ENCODE data around the gene ABLIM3.

Gene ABLIM3

GRCh38 chr5:149160291-149160787 lies 19.0 kb downstream of the ABLIM3 start:
- POLR2A ChIA-PET: no interaction called here
- TF ChIP-seq ELF4 (IDR thresholded peaks at IDR 0.05) (no peak), CTBP1 (IDR thresholded peaks at IDR 0.05; ENCODE audit: borderline replicate concordance) (no peak), L3MBTL2 (conservative IDR thresholded peaks at IDR 0.05) (no peak), BHLHE40 (IDR thresholded peaks at IDR 0.05; ENCODE audit: borderline replicate concordance) (no peak), SUZ12 (IDR thresholded peaks at IDR 0.05) (no peak), PKNOX1 (IDR thresholded peaks at IDR 0.05) (no peak), FOXM1 (IDR thresholded peaks at IDR 0.05; ENCODE audit: borderline replicate concordance) (no peak)
- DNase-seq (ENCODE audit: extremely low spot score): no peak
- CTCF ChIA-PET: interaction anchor here (0.9 kb wide), 1 partner anchor 9 kb away, joined by 3 read pairs; no protein-coding TSS in a partner anchor

GRCh38 chr5:149161026-149161687 lies 19.9 kb downstream of the ABLIM3 start:
- ChIA-PET POLR2A (no interaction called here), CTCF (interaction anchor here (0.9 kb wide), 1 partner anchor 9 kb away, joined by 3 read pairs; no protein-coding TSS in a partner anchor)
- no peak for TF ChIP-seq PKNOX1 (IDR thresholded peaks at IDR 0.05)
- no peak for TF ChIP-seq SP1 (IDR thresholded peaks at IDR 0.05)
- no peak for TF ChIP-seq FOXK2 (IDR thresholded peaks at IDR 0.05)
- no peak for TF ChIP-seq LEF1 (IDR thresholded peaks at IDR 0.05; ENCODE audit: borderline replicate concordance)
- TF ChIP-seq NFRKB (IDR thresholded peaks at IDR 0.05): no peak
- no peak for TF ChIP-seq SUZ12 (IDR thresholded peaks at IDR 0.05)
- TF ChIP-seq ZNF384 (IDR thresholded peaks at IDR 0.05): no peak
- no peak for TF ChIP-seq HDGF (IDR thresholded peaks at IDR 0.05; ENCODE audit: borderline replicate concordance)
- no peak for TF ChIP-seq ARNT (IDR thresholded peaks at IDR 0.05)
- no peak for TF ChIP-seq FOXM1 (IDR thresholded peaks at IDR 0.05; ENCODE audit: borderline replicate concordance)
- TF ChIP-seq TARDBP (IDR thresholded peaks at IDR 0.05): no peak
- no peak for TF ChIP-seq CTBP1 (IDR thresholded peaks at IDR 0.05; ENCODE audit: borderline replicate concordance)
- TF ChIP-seq L3MBTL2 (conservative IDR thresholded peaks at IDR 0.05): no peak
- TF ChIP-seq ELF4 (IDR thresholded peaks at IDR 0.05): no peak
- TF ChIP-seq BHLHE40 (IDR thresholded peaks at IDR 0.05; ENCODE audit: borderline replicate concordance): no peak
- DNase-seq (ENCODE audit: extremely low spot score): no peak

- no peak for TF ChIP-seq LEF1 (IDR thresholded peaks at IDR 0.05; ENCODE audit: borderline replicate concordance)
- TF ChIP-seq SP1 (IDR thresholded peaks at IDR 0.05): no peak
- no peak for TF ChIP-seq FOXM1 (IDR thresholded peaks at IDR 0.05; ENCODE audit: borderline replicate concordance)
- no peak for TF ChIP-seq SUZ12 (IDR thresholded peaks at IDR 0.05)
- no peak for TF ChIP-seq ELF4 (IDR thresholded peaks at IDR 0.05)
- POLR2A ChIA-PET: no interaction called here
- CTCF ChIA-PET: no interaction called here
- DNase-seq (ENCODE audit: extremely low spot score): no peak
These were observed 20.6 kb downstream of the ABLIM3 start for GRCh38 chr5:149161850-149162249.

GRCh38 chr5:149162401-149163084 lies 21.2 kb downstream of the ABLIM3 start:
- TF ChIP-seq TARDBP (IDR thresholded peaks at IDR 0.05): no peak
- no peak for TF ChIP-seq PKNOX1 (IDR thresholded peaks at IDR 0.05)
- no peak for TF ChIP-seq SUZ12 (IDR thresholded peaks at IDR 0.05)
- no peak for TF ChIP-seq ELF4 (IDR thresholded peaks at IDR 0.05)
- ChIA-PET CTCF (no interaction called here), POLR2A (no interaction called here)
- DNase-seq (ENCODE audit: extremely low spot score): no peak

GRCh38 chr5:149164731-149165130 lies 23.4 kb downstream of the ABLIM3 start:
- CTCF ChIA-PET: no interaction called here
- POLR2A ChIA-PET: no interaction called here

GRCh38 chr5:149166128-149166527 lies 24.8 kb downstream of the ABLIM3 start:
- DNase-seq (ENCODE audit: extremely low spot score): no peak
- CTCF ChIA-PET: no interaction called here
- POLR2A ChIA-PET: no interaction called here
- TF ChIP-seq L3MBTL2 (conservative IDR thresholded peaks at IDR 0.05) (no peak), FOXK2 (IDR thresholded peaks at IDR 0.05) (no peak), HDGF (IDR thresholded peaks at IDR 0.05; ENCODE audit: borderline replicate concordance) (no peak), ZNF384 (IDR thresholded peaks at IDR 0.05) (no peak), ARNT (IDR thresholded peaks at IDR 0.05) (no peak), FOXA1 (IDR thresholded peaks at IDR 0.05) (no peak), SUZ12 (IDR thresholded peaks at IDR 0.05) (no peak), NFRKB (IDR thresholded peaks at IDR 0.05) (no peak), TARDBP (IDR thresholded peaks at IDR 0.05) (no peak), BHLHE40 (IDR thresholded peaks at IDR 0.05; ENCODE audit: borderline replicate concordance) (no peak), LEF1 (IDR thresholded peaks at IDR 0.05; ENCODE audit: borderline replicate concordance) (no peak), CTBP1 (IDR thresholded peaks at IDR 0.05; ENCODE audit: borderline replicate concordance) (no peak)

More at GRCh38 chr5:149164731-149165130, 23.4 kb downstream of the ABLIM3 start:
- no peak for DNase-seq (ENCODE audit: extremely low spot score)
- TF ChIP-seq NFRKB (IDR thresholded peaks at IDR 0.05) (no peak), ELF4 (IDR thresholded peaks at IDR 0.05) (no peak), ARNT (IDR thresholded peaks at IDR 0.05) (no peak), SUZ12 (IDR thresholded peaks at IDR 0.05) (no peak)
